ENCODE results near the gene EFHD2. TPM values are rescaled to one million over a fixed set of nuclear protein-coding genes. Genes with fewer than 3 reads are reported as not detected.

EFHD2 gene
- total RNA-seq (18.3 TPM), polyA plus RNA-seq (ENCODE audit: insufficient read depth in 1 of 8, insufficient read length in 8 of 8, low replicate concordance in 1 of 8) (10 to 100 TPM; 28.2 to 40.8 (median 34.0) TPM)
- long read RNA-seq, donor 1, transcript EFHD2-201 (4 exons, 2,419 nt): major isoform, 11 of 11 reads
- long read RNA-seq, donor 1, partial matches to known transcripts: 0 of 11 reads
- long read RNA-seq, donor 1, other reads (novel, unspliced or antisense): 0 of 11 reads
- long read RNA-seq, donor 2: 0 reads
- long read RNA-seq, donor 3, transcript EFHD2-201 (4 exons, 2,419 nt): major isoform, 18 of 18 reads
- long read RNA-seq, donor 3, partial matches to known transcripts: 0 of 18 reads
- long read RNA-seq, donor 3, other reads (novel, unspliced or antisense): 0 of 18 reads
- long read RNA-seq, donor 4, transcript EFHD2-201 (4 exons, 2,419 nt): major isoform, 21 of 21 reads
- long read RNA-seq, donor 4, partial matches to known transcripts: 0 of 21 reads
- long read RNA-seq, donor 4, other reads (novel, unspliced or antisense): 0 of 21 reads
- long read RNA-seq, donor 5, transcript EFHD2-201 (4 exons, 2,419 nt): major isoform, 56 of 72 reads
- long read RNA-seq, donor 5, partial matches to known transcripts: 16 of 72 reads
- long read RNA-seq, donor 5, other reads (novel, unspliced or antisense): 0 of 72 reads
- long read RNA-seq, donor 6, transcript EFHD2-201 (4 exons, 2,419 nt): major isoform, 34 of 34 reads
- long read RNA-seq, donor 6, partial matches to known transcripts: 0 of 34 reads
- long read RNA-seq, donor 6, other reads (novel, unspliced or antisense): 0 of 34 reads
- long read RNA-seq, donor 7, transcript EFHD2-201 (4 exons, 2,419 nt): major isoform, 22 of 37 reads
- long read RNA-seq, donor 7, partial matches to known transcripts: 15 of 37 reads
- long read RNA-seq, donor 7, other reads (novel, unspliced or antisense): 0 of 37 reads
- long read RNA-seq, donor 8, transcript EFHD2-201 (4 exons, 2,419 nt): major isoform, 11 of 11 reads
- long read RNA-seq, donor 8, partial matches to known transcripts: 0 of 11 reads
- long read RNA-seq, donor 8, other reads (novel, unspliced or antisense): 0 of 11 reads
- long read RNA-seq, donor 9, transcript EFHD2-201 (4 exons, 2,419 nt): major isoform, 6 of 12 reads
- long read RNA-seq, donor 9, partial matches to known transcripts: 6 of 12 reads
- long read RNA-seq, donor 9, other reads (novel, unspliced or antisense): 0 of 12 reads
- long read RNA-seq, donor 10, transcript EFHD2-201 (4 exons, 2,419 nt): major isoform, 20 of 20 reads
- long read RNA-seq, donor 10, partial matches to known transcripts: 0 of 20 reads
- long read RNA-seq, donor 10, other reads (novel, unspliced or antisense): 0 of 20 reads
- long read RNA-seq, donor 11, transcript EFHD2-201 (4 exons, 2,419 nt): major isoform, 7 of 20 reads
- long read RNA-seq, donor 11, partial matches to known transcripts: 13 of 20 reads
- long read RNA-seq, donor 11, other reads (novel, unspliced or antisense): 0 of 20 reads

DNA sequence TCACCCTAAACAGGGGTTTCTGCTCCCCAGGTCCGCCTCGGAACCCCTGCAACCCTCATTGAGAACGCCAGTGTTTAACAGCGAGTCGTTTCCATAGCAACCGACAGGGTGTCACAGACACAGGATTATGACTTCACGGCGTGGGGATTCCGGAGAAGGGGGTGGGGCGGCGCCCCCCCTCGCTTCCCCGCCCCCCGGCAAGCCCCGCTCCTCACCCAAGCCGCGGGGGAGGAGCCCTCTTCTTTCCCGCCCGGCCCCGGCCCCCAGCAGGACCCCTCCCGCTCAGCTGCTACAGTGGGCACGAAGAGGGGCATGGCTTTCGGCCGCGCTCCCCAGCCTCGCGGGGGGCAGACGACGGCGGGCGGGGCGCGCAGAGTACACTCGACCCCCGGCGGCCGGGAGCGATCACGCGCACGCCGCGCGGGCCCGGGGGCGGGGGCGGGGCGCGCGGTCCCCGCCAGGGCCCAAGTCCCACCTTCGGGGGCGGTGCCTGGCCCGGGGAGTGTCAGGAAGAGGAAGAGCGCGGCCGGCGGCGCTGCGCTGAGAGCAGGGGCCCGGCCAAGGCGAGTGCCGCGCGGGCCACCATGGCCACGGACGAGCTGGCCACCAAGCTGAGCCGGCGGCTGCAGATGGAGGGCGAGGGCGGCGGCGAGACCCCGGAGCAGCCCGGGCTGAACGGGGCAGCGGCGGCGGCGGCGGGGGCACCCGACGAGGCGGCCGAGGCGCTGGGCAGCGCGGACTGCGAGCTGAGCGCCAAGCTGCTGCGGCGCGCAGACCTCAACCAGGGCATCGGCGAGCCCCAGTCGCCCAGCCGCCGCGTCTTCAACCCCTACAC, at the start of gene EFHD2:
TSS of gene EFHD2 (plus strand) at position 501 of the 835 bp plus-strand sequence. CDS start at position 585, 84 bp downstream.
- Histone ChIP-seq H3K9me3 (replicated peaks; ENCODE audit: control insufficient read depth, low read depth, low read length) (no peaks in the 10 kb centered on the region), H3K27me3 (ENCODE audit: control insufficient read depth, insufficient read depth, low read length) (peaks cover 3% of the 10 kb centered on the region), H3K4me3 (ENCODE audit: low read length) (peak within 1 kb of the TSS; percentile 79), H3K27ac (ENCODE audit: low read length) (peak within 1 kb of the TSS; percentile 60), H3K4me1 (ENCODE audit: control insufficient read depth, insufficient read depth, low read length) (peaks cover 59% of the 10 kb centered on the region), H3K36me3 (ENCODE audit: control insufficient read depth, insufficient read depth, low read length) (peaks cover 5% of the 10 kb centered on the region)
- under 1% methylated on average over 89 of the region's 99 CpGs for WGBS (ENCODE audit: insufficient coverage)
- DNase-seq: peak; percentile 94

DNA sequence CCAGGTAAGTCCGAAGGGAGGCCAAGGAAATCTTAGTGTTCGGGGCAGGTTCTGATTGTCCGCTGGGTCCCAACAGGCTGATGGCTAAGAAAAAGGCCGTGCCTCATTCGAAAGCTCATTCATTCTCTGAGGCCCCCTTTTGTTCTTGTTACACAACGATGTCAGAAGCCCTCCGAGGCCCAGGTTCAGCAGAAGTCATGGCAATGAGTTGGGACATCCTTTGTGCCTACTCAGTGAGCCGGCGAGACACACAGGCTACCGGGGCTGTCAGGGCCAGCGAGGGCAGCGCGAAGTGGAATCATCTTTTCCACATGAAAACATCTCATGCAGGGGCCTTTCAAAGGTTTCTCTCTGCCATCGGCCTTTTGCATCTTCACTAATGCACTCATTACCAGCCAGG, 49.0 kb upstream of the EFHD2 start:
- Histone ChIP-seq H3K9me3 (replicated peaks; ENCODE audit: control insufficient read depth, low read depth, low read length) (no peaks in the 10 kb centered on the region), H3K27me3 (ENCODE audit: control insufficient read depth, insufficient read depth, low read length) (no peaks in the 10 kb centered on the region), H3K4me3 (ENCODE audit: low read length) (no peak overlapping the region), H3K4me1 (ENCODE audit: control insufficient read depth, insufficient read depth, low read length) (no peaks in the 10 kb centered on the region), H3K36me3 (ENCODE audit: control insufficient read depth, insufficient read depth, low read length) (no peaks in the 10 kb centered on the region), H3K27ac (ENCODE audit: low read length) (no peak overlapping the region)
- no peak for DNase-seq
- WGBS (ENCODE audit: insufficient coverage): 83% methylated on average over 13 of the region's 14 CpGs

GRCh38 chr1:15362096-15362736, 47.5 kb upstream of the EFHD2 start:
- Histone ChIP-seq H3K9me3 (replicated peaks; ENCODE audit: control insufficient read depth, low read depth, low read length) (no peaks in the 10 kb centered on the region), H3K4me3 (ENCODE audit: low read length) (no peak overlapping the region), H3K27me3 (ENCODE audit: control insufficient read depth, insufficient read depth, low read length) (no peaks in the 10 kb centered on the region), H3K27ac (ENCODE audit: low read length) (no peak overlapping the region), H3K36me3 (ENCODE audit: control insufficient read depth, insufficient read depth, low read length) (no peaks in the 10 kb centered on the region), H3K4me1 (ENCODE audit: control insufficient read depth, insufficient read depth, low read length) (no peaks in the 10 kb centered on the region)
- WGBS (ENCODE audit: insufficient coverage): 88% methylated on average over 11 of the region's 13 CpGs
- no peak for DNase-seq

GRCh38 chr1:15362737-15363128, 47.0 kb upstream of the EFHD2 start:
- Histone ChIP-seq H3K27ac (ENCODE audit: low read length) (no peak overlapping the region), H3K4me1 (ENCODE audit: control insufficient read depth, insufficient read depth, low read length) (no peaks in the 10 kb centered on the region), H3K9me3 (replicated peaks; ENCODE audit: control insufficient read depth, low read depth, low read length) (no peaks in the 10 kb centered on the region), H3K27me3 (ENCODE audit: control insufficient read depth, insufficient read depth, low read length) (no peaks in the 10 kb centered on the region), H3K36me3 (ENCODE audit: control insufficient read depth, insufficient read depth, low read length) (no peaks in the 10 kb centered on the region), H3K4me3 (ENCODE audit: low read length) (no peak overlapping the region)
- 100% methylated on average over 2 of the region's 4 CpGs for WGBS (ENCODE audit: insufficient coverage)
- peak; percentile 49 for DNase-seq

DNA sequence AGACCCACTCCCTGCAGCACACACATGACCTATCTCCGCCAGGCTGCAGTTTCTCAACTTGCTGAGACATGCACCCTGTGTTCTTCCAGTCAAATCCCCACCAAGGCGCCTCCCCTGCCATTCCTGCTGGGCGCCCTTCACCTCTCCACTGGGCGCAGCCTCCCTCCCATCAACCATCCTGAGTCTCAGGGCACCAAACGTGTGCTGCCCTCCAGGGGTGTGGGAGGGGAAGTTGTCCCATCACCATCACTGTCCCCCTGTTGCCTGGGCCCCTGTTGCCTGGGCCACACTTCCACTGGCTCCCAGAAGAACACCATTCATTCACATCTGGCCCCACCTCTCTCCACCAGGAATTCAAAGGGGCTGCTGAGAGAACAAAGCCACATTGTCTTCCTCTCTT, 44.9 kb upstream of the EFHD2 start:
- Histone ChIP-seq H3K27ac (ENCODE audit: low read length) (no peak overlapping the region), H3K9me3 (replicated peaks; ENCODE audit: control insufficient read depth, low read depth, low read length) (no peaks in the 10 kb centered on the region), H3K36me3 (ENCODE audit: control insufficient read depth, insufficient read depth, low read length) (no peaks in the 10 kb centered on the region), H3K4me1 (ENCODE audit: control insufficient read depth, insufficient read depth, low read length) (peaks cover 7% of the 10 kb centered on the region), H3K27me3 (ENCODE audit: control insufficient read depth, insufficient read depth, low read length) (no peaks in the 10 kb centered on the region), H3K4me3 (ENCODE audit: low read length) (no peak overlapping the region)
- no peak for DNase-seq
- 80% methylated on average over 2 of the region's 5 CpGs for WGBS (ENCODE audit: insufficient coverage)

DNA sequence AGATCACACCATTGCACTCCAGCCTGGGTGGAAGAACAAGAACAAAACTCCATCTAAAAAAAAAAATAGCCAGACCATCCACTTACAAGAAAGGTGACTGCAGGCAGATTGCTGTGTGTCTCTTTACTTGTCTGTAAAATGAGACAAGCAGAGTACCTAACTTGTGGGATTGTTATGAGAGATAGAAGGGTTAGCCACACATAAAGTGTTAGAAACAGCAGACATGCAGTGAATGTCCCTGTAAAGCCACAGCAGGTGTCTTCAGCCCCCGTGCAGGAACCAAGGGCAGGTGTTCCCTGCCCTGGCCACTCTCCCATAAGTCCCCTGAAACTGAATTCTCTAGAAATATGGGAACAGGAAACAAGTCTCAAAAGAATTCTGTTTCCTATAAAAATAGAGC, 40.8 kb upstream of the EFHD2 start:
- Histone ChIP-seq H3K36me3 (ENCODE audit: control insufficient read depth, insufficient read depth, low read length) (no peaks in the 10 kb centered on the region), H3K27me3 (ENCODE audit: control insufficient read depth, insufficient read depth, low read length) (no peaks in the 10 kb centered on the region), H3K9me3 (replicated peaks; ENCODE audit: control insufficient read depth, low read depth, low read length) (no peaks in the 10 kb centered on the region), H3K4me1 (ENCODE audit: control insufficient read depth, insufficient read depth, low read length) (peaks cover 27% of the 10 kb centered on the region), H3K4me3 (ENCODE audit: low read length) (no peak overlapping the region), H3K27ac (ENCODE audit: low read length) (no peak overlapping the region)
- no peak for DNase-seq
- no CpG with 5 or more reads among the region's 1 CpG for WGBS (ENCODE audit: insufficient coverage)

DNA sequence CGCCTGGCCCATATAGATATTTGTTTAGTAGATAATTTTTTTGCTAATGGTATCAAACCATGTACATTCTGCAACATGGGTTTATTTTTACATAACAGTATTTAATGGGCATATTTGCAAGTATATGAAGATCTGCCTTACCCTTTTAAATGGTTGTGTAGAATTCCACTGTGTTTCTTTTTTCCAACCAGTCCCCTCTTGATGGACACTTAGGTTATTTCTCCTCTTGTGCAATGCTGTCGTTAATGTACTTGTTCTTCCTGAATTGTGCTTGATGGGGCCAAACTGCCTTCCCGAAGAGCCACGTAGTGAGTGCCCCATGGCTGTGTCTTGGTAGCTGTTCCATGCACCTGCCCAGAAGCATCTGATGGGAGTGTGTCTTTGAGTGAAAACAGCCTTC, 39.4 kb upstream of the EFHD2 start:
- Histone ChIP-seq H3K27me3 (ENCODE audit: control insufficient read depth, insufficient read depth, low read length) (no peaks in the 10 kb centered on the region), H3K4me1 (ENCODE audit: control insufficient read depth, insufficient read depth, low read length) (peaks cover 27% of the 10 kb centered on the region), H3K9me3 (replicated peaks; ENCODE audit: control insufficient read depth, low read depth, low read length) (no peaks in the 10 kb centered on the region), H3K4me3 (ENCODE audit: low read length) (no peak overlapping the region), H3K36me3 (ENCODE audit: control insufficient read depth, insufficient read depth, low read length) (no peaks in the 10 kb centered on the region), H3K27ac (ENCODE audit: low read length) (peak overlapping the region; percentile 60)
- WGBS (ENCODE audit: insufficient coverage): 41% methylated on average over 2 of the region's 4 CpGs
- DNase-seq: no peak

DNA sequence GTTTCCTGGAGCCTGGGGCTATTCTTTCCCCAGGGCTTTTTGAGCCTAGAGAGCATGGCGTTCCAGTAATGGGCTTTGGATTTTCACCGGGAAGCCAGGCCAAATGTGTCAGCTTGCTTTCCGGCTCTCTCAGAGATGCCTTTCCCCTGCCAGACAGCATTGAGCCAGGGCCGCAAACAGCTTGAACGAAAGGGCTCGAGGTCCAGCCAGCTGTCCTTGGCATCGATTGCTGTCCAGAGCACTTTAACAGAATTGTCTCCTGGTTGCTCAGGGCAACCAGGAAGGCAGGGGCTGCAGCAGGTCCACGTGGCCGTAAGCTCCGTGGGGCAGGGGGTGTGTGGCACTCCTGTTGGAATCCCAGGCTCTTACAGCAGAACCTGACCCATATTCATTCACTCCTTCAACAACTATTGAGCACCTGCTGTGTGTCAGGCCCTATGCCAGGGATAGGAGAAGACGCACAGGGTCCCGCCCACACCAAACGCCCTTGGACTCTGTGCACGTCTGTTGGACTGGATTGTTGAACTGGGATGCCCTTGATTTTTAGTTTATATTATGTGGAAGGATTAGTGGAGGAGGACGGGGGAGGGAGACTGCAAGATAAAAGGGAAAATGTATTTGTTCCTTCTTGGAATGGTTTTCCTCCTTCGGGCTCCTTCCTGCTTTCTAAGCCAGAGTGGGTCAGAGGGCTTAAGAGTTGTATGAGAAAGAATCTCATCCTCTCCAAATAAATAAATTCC, 38.7 kb upstream of the EFHD2 start:
- H3K27ac ChIP-seq (ENCODE audit: low read length): peak overlapping the region; percentile 60
- peaks cover 27% of the 10 kb centered on the region for H3K4me1 ChIP-seq (ENCODE audit: control insufficient read depth, insufficient read depth, low read length)
- 24% methylated on average over 11 of the region's 16 CpGs for WGBS (ENCODE audit: insufficient coverage)
- no peaks in the 10 kb centered on the region for H3K27me3 ChIP-seq (ENCODE audit: control insufficient read depth, insufficient read depth, low read length)
- peak; percentile 95 for DNase-seq
- H3K9me3 ChIP-seq (replicated peaks; ENCODE audit: control insufficient read depth, low read depth, low read length): no peaks in the 10 kb centered on the region
- no peaks in the 10 kb centered on the region for H3K36me3 ChIP-seq (ENCODE audit: control insufficient read depth, insufficient read depth, low read length)
- no peak overlapping the region for H3K4me3 ChIP-seq (ENCODE audit: low read length)

All from muscle of leg (tissue), 16 donors.